ENCODE data around the gene KCNK17. TPM values are rescaled to one million over a fixed set of nuclear protein-coding genes. Genes with fewer than 3 reads are reported as not detected.

The KCNK17 gene
- total RNA-seq, 1 experiment from 2014 or later: not detected

DNA sequence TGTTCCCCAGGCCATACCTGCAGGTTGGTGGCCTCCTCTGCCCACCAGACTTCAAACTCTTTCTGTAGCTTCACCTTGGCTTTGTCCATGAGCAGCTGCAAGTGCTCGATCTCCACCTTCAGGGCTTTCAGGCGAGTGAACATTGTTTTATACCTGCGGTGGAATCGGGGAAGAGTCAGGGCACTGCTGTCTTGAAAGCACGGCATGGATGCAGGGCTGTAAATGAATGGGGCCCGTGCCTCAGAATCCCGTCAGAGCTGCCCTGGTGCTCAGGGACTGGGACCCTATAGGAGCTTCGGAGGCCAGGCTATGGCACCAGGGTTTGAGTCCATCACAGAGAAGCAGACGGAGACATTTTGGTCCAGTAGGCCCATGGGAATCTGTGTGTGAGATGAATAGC, 46.2 kb upstream of the KCNK17 start:
- TF ChIP-seq SIN3A (IDR thresholded peaks at IDR 0.05; ENCODE audit: borderline replicate concordance, insufficient read depth, low read depth, low read length) (no peak), POLR2AphosphoS5 (IDR thresholded peaks at IDR 0.05; ENCODE audit: low read depth, low read length) (no peak), TCF7L2 (IDR thresholded peaks at IDR 0.05; ENCODE audit: low read depth, low read length) (no peak)
- TF ChIP-seq, protein P1, sequence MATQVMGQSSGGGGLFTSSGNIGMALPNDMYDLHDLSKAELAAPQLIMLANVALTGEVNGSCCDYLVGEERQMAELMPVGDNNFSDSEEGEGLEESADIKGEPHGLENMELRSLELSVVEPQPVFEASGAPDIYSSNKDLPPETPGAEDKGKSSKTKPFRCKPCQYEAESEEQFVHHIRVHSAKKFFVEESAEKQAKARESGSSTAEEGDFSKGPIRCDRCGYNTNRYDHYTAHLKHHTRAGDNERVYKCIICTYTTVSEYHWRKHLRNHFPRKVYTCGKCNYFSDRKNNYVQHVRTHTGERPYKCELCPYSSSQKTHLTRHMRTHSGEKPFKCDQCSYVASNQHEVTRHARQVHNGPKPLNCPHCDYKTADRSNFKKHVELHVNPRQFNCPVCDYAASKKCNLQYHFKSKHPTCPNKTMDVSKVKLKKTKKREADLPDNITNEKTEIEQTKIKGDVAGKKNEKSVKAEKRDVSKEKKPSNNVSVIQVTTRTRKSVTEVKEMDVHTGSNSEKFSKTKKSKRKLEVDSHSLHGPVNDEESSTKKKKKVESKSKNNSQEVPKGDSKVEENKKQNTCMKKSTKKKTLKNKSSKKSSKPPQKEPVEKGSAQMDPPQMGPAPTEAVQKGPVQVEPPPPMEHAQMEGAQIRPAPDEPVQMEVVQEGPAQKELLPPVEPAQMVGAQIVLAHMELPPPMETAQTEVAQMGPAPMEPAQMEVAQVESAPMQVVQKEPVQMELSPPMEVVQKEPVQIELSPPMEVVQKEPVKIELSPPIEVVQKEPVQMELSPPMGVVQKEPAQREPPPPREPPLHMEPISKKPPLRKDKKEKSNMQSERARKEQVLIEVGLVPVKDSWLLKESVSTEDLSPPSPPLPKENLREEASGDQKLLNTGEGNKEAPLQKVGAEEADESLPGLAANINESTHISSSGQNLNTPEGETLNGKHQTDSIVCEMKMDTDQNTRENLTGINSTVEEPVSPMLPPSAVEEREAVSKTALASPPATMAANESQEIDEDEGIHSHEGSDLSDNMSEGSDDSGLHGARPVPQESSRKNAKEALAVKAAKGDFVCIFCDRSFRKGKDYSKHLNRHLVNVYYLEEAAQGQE (IDR thresholded peaks at IDR 0.05; ENCODE audit: insufficient read depth in 1 of 2, low read depth in 2 of 2, low read length in 1 of 2): no peak
- TF ChIP-seq, protein P2, sequence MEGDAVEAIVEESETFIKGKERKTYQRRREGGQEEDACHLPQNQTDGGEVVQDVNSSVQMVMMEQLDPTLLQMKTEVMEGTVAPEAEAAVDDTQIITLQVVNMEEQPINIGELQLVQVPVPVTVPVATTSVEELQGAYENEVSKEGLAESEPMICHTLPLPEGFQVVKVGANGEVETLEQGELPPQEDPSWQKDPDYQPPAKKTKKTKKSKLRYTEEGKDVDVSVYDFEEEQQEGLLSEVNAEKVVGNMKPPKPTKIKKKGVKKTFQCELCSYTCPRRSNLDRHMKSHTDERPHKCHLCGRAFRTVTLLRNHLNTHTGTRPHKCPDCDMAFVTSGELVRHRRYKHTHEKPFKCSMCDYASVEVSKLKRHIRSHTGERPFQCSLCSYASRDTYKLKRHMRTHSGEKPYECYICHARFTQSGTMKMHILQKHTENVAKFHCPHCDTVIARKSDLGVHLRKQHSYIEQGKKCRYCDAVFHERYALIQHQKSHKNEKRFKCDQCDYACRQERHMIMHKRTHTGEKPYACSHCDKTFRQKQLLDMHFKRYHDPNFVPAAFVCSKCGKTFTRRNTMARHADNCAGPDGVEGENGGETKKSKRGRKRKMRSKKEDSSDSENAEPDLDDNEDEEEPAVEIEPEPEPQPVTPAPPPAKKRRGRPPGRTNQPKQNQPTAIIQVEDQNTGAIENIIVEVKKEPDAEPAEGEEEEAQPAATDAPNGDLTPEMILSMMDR (IDR thresholded peaks at IDR 0.05): no peak
- ATAC-seq (no peak), DNase-seq (ENCODE audit: low read depth, low spot score) (no peak)
- no peaks in the 10 kb centered on the region for H3K4me1 ChIP-seq (ENCODE audit: control insufficient read depth, insufficient read depth, low read length)
- intact Hi-C loops (cut with micrococcal nuclease; ENCODE audit: unreplicated experiment): loop anchor here (5.0 kb wide), 1 partner anchor 537 kb away; no protein-coding TSS in a partner anchor
- no peaks in the 10 kb centered on the region for H3K36me3 ChIP-seq (ENCODE audit: control insufficient read depth, insufficient read depth, low read length)
- CTCF ChIA-PET: no interaction called here
- POLR2A ChIA-PET: no interaction called here
- no TSS peak for BruUV-seq (replicated peaks)
- H3K4me3 ChIP-seq (ENCODE audit: low read depth in 2 of 2, low read length in 2 of 2): no peak overlapping the region
- no peaks in the 10 kb centered on the region; the same call in 1 of the 2 replicates for H3K27me3 ChIP-seq (ENCODE audit: control insufficient read depth, insufficient read depth, low read length)
- H3K9me3 ChIP-seq (ENCODE audit: control insufficient read depth, insufficient read depth, low read depth, low read length): no peaks in the 10 kb centered on the region
- no peak overlapping the region for H3K27ac ChIP-seq (ENCODE audit: low read length)
- in situ Hi-C loops (cut with HindIII; ENCODE audit: low pct_unique_long_range_greater_than_20kb, low sequenced_read_pairs): no loop called here

DNA sequence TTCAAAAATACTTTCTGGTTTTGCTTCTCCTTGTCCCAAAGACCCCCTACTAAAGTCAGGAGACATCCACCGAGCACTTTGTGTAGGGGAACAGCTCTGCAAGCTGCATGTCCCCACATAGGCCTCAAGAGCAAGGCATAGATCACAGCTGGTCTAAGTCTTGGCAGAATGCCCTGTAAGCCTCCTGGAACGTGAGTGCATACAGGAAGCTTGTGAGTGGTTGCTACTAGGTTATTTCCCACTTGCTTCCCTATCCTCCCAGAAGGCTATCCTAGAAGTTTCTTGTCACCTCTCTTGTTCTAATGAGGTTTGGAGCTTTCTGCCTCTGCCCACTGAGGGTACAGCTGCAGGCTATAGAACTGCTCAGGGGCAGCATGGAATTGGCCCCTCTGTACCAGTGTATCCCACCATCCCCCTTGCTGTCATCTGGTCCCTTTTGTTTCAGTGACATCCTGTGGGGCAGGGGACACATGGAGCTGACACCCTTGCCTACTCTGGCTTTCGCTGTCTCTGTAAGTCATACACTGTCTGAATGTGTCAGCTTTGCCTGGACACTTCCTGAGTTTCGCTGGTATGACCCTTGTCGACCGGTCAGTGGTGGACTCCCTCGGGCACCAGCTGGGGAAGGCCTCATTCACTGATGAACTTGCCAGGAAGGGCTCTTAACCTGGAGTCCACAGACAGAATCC, 43.9 kb upstream of the KCNK17 start:
- BruUV-seq (replicated peaks): no TSS peak
- no peak for TF ChIP-seq SIN3A (IDR thresholded peaks at IDR 0.05; ENCODE audit: borderline replicate concordance, insufficient read depth, low read depth, low read length)
- no peak for TF ChIP-seq TCF7L2 (IDR thresholded peaks at IDR 0.05; ENCODE audit: low read depth, low read length)
- no peak for TF ChIP-seq POLR2AphosphoS5 (IDR thresholded peaks at IDR 0.05; ENCODE audit: low read depth, low read length)
- TF ChIP-seq, protein P1 (IDR thresholded peaks at IDR 0.05; ENCODE audit: insufficient read depth in 1 of 2, low read depth in 2 of 2, low read length in 1 of 2): no peak
- TF ChIP-seq, protein P2 (IDR thresholded peaks at IDR 0.05): no peak
- no peaks in the 10 kb centered on the region for H3K36me3 ChIP-seq (ENCODE audit: control insufficient read depth, insufficient read depth, low read length)
- H3K4me3 ChIP-seq (ENCODE audit: low read depth in 2 of 2, low read length in 2 of 2): no peak overlapping the region
- intact Hi-C loops (cut with micrococcal nuclease; ENCODE audit: unreplicated experiment) (no loop called here), in situ Hi-C loops (cut with HindIII; ENCODE audit: low pct_unique_long_range_greater_than_20kb, low sequenced_read_pairs) (no loop called here)
- H3K27me3 ChIP-seq (ENCODE audit: control insufficient read depth, insufficient read depth, low read length): no peaks in the 10 kb centered on the region
- no peak for ATAC-seq
- no peak for DNase-seq (ENCODE audit: low read depth, low spot score)
- CTCF ChIA-PET: no interaction called here
- no peaks in the 10 kb centered on the region for H3K9me3 ChIP-seq (ENCODE audit: control insufficient read depth, insufficient read depth, low read depth, low read length)
- POLR2A ChIA-PET: no interaction called here
- no peak overlapping the region for H3K27ac ChIP-seq (ENCODE audit: low read length)
- H3K4me1 ChIP-seq (ENCODE audit: control insufficient read depth, insufficient read depth, low read length): no peaks in the 10 kb centered on the region

All from Panc1 (cell line).